ENCODE results near the gene TCHP.

DNA sequence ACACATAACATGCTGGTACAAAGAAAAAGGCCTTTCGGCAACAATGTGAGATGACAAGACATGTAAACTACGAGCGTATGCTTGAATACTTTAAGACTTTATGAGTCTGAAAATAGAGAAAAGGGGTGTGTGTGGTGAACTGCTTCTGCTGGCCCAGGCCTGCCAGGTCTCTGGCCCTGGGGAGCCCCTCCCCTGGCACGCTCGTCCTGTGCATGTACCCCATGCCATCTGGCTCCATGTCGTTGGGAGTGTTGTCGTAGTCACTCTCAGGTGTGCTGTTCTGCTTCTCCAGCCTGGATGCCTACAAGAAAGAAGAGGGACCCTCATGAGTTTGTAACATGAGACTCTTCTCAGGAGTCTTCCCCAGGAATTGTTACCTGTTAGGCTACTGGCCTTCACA lies 38.9 kb downstream of the TCHP start:
- TF ChIP-seq CTCF (IDR thresholded peaks at IDR 0.05) = no peak
- TF ChIP-seq POLR2A (IDR thresholded peaks at IDR 0.05) = no peak
